Panc1 (cell line): ENCODE data around the gene GRIN2A. TPM values are rescaled to one million over a fixed set of nuclear protein-coding genes. Genes with fewer than 3 reads are reported as not detected.

Experiments
- ATAC-seq: fragments of 200-7000 bp; cut with Tn5 transposase; 2 replicates; pipeline ENCODE4 v1.9.1; 2020; ENCODE audit warnings: mild to moderate bottlenecking, moderate library complexity
- BruUV-seq: library from RNA; stranded (reverse); fragments of 400-500 nt; replicated peaks from 2 replicates; lab custom pipeline; 2021; lab: Mats Ljungman, UMichigan
- CTCF ChIA-PET: fragments of 300-600 bp; sonication (Branson Sonifier 250); formaldehyde crosslinking; loops from one replicate; lab custom pipeline; 2022; ENCODE audit warnings: antibody characterized with exemption; lab: Charles Lee
- POLR2A ChIA-PET: fragments of 300-600 bp; sonication (Branson Sonifier 250); formaldehyde crosslinking; loops from one replicate; lab custom pipeline; 2022; ENCODE audit warnings: antibody characterized with exemption; lab: Charles Lee
- DNase-seq: peaks from one replicate; pipeline ENCODE4 v3.0.0-alpha.2; 2010; ENCODE audit warnings: low read depth, low spot score
- H3K27ac ChIP-seq: 2 replicates; pipeline ENCODE4 v1.5.1; 2011; ENCODE audit warnings: mild to moderate bottlenecking, low read length, inconsistent platforms
- H3K27me3 ChIP-seq: fragments of 200-500 bp; sonication (Bioruptor generic); 2 replicates; pipeline ENCODE4 v1.6.0; 2014; ENCODE audit warnings: low read length, inconsistent platforms; ENCODE audit not compliant: control insufficient read depth, insufficient read depth
- H3K36me3 ChIP-seq: fragments of 200-500 bp; sonication (Bioruptor generic); 2 replicates; pipeline ENCODE4 v1.5.1; 2014; ENCODE audit warnings: inconsistent platforms, mild to moderate bottlenecking, low read length, moderate library complexity; ENCODE audit not compliant: control insufficient read depth, insufficient read depth
- H3K4me1 ChIP-seq: 2 replicates; pipeline ENCODE4 v1.5.1; 2011; ENCODE audit warnings: inconsistent platforms, mild to moderate bottlenecking, low read length, moderate library complexity; ENCODE audit not compliant: control insufficient read depth, insufficient read depth
- H3K4me3 ChIP-seq, 2 experiments: 2 replicates each; pipeline ENCODE4 v1.5.1; 2011 to 2012; ENCODE audit warnings: low read depth in 2 of 2, low read length in 2 of 2, mild to moderate bottlenecking in 2 of 2, inconsistent platforms in 1 of 2, moderate library complexity in 1 of 2
- H3K9me3 ChIP-seq: fragments of 200-500 bp; sonication (Bioruptor generic); 2 replicates; pipeline ENCODE4 v1.5.1; 2014; ENCODE audit warnings: low read depth, mild to moderate bottlenecking, inconsistent platforms, low read length, moderate library complexity; ENCODE audit not compliant: control insufficient read depth, insufficient read depth
- POLR2AphosphoS5 ChIP-seq: IDR thresholded peaks from 2 replicates; pipeline ENCODE4 v1.6.1; 2012; ENCODE audit warnings: mild to moderate bottlenecking, low read depth, low read length, moderate library complexity
- SIN3A ChIP-seq: IDR thresholded peaks from 2 replicates; pipeline ENCODE4 v1.6.1; 2012; ENCODE audit warnings: low read depth, mild to moderate bottlenecking, low read length, moderate library complexity, borderline replicate concordance; ENCODE audit not compliant: insufficient read depth
- TCF7L2 ChIP-seq: IDR thresholded peaks from 2 replicates; pipeline ENCODE4 v1.6.1; 2011; ENCODE audit warnings: mild to moderate bottlenecking, low read depth, low read length, inconsistent platforms
- in situ Hi-C: cut with HindIII; loops from 2 replicates; pipeline ENCODE4 v1.10.0; 2016; ENCODE audit warnings: low sequenced_read_pairs, low pct_unique_long_range_greater_than_20kb
- intact Hi-C: fragments of 100-400 bp; cut with micrococcal nuclease; formaldehyde crosslinking; loops from one replicate; pipeline ENCODE4 v1.10.0; 2022; ENCODE audit not compliant: unreplicated experiment
- total RNA-seq: library from RNA; stranded (reverse); gene quantifications from one replicate; pipeline ENCODE4 v1.2.1, GENCODE V29; 2021; ENCODE audit not compliant: unreplicated experiment
- TF ChIP-seq, protein P1 (sequence below): fragments of 450-650 bp; IDR thresholded peaks from 2 replicates; pipeline ENCODE4 v1.5.1; 2017; ENCODE audit warnings: mild to moderate bottlenecking
- TF ChIP-seq, protein P2 (sequence below), 2 experiments: IDR thresholded peaks; 2 replicates each; pipeline ENCODE4 v1.6.1; 2011 to 2012; ENCODE audit warnings: low read depth in 2 of 2, control low read depth in 1 of 2, low read length in 1 of 2, mild to moderate bottlenecking in 1 of 2, moderate library complexity in 1 of 2; ENCODE audit not compliant: insufficient read depth in 1 of 2

Gene GRIN2A
- total RNA-seq, 1 experiment from 2014 or later, result 12.3 TPM

DNA sequence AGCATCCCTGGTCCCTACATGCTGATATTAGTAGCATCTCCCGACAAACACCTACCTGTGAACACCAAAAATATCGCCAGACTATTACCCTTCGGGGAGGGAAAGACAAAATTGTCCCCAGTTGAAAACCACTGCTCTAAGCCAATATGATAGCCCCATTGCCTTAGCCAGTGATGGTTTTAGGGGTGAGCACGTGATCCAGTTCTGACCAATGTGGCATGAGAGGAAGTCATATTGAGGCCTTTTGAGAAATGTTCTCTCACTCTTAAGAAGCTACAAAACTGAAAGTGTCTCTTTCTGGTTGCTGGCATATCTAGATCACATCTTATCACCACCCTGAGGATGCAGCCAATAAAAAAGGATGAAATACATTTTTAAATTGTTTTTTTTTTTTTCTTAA is 136.3 kb downstream of the GRIN2A start:
- Histone ChIP-seq H3K27ac (no peak overlapping the region), H3K4me3 (no peak overlapping the region), H3K4me1 (no peaks in the 10 kb centered on the region; the same call in 1 of the 2 replicates), H3K27me3 (no peaks in the 10 kb centered on the region), H3K9me3 (no peaks in the 10 kb centered on the region), H3K36me3 (no peaks in the 10 kb centered on the region)
- BruUV-seq, result no TSS peak
- TF ChIP-seq TCF7L2 (no peak), SIN3A (no peak), POLR2AphosphoS5 (no peak)
- TF ChIP-seq, protein P1, sequence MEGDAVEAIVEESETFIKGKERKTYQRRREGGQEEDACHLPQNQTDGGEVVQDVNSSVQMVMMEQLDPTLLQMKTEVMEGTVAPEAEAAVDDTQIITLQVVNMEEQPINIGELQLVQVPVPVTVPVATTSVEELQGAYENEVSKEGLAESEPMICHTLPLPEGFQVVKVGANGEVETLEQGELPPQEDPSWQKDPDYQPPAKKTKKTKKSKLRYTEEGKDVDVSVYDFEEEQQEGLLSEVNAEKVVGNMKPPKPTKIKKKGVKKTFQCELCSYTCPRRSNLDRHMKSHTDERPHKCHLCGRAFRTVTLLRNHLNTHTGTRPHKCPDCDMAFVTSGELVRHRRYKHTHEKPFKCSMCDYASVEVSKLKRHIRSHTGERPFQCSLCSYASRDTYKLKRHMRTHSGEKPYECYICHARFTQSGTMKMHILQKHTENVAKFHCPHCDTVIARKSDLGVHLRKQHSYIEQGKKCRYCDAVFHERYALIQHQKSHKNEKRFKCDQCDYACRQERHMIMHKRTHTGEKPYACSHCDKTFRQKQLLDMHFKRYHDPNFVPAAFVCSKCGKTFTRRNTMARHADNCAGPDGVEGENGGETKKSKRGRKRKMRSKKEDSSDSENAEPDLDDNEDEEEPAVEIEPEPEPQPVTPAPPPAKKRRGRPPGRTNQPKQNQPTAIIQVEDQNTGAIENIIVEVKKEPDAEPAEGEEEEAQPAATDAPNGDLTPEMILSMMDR, result no peak
- TF ChIP-seq, protein P2, sequence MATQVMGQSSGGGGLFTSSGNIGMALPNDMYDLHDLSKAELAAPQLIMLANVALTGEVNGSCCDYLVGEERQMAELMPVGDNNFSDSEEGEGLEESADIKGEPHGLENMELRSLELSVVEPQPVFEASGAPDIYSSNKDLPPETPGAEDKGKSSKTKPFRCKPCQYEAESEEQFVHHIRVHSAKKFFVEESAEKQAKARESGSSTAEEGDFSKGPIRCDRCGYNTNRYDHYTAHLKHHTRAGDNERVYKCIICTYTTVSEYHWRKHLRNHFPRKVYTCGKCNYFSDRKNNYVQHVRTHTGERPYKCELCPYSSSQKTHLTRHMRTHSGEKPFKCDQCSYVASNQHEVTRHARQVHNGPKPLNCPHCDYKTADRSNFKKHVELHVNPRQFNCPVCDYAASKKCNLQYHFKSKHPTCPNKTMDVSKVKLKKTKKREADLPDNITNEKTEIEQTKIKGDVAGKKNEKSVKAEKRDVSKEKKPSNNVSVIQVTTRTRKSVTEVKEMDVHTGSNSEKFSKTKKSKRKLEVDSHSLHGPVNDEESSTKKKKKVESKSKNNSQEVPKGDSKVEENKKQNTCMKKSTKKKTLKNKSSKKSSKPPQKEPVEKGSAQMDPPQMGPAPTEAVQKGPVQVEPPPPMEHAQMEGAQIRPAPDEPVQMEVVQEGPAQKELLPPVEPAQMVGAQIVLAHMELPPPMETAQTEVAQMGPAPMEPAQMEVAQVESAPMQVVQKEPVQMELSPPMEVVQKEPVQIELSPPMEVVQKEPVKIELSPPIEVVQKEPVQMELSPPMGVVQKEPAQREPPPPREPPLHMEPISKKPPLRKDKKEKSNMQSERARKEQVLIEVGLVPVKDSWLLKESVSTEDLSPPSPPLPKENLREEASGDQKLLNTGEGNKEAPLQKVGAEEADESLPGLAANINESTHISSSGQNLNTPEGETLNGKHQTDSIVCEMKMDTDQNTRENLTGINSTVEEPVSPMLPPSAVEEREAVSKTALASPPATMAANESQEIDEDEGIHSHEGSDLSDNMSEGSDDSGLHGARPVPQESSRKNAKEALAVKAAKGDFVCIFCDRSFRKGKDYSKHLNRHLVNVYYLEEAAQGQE (IDR thresholded peaks at IDR 0.05; ENCODE audit: insufficient read depth in 1 of 2, low read depth in 2 of 2, low read length in 1 of 2), result no peak
- ATAC-seq (no peak), DNase-seq (no peak)
- in situ Hi-C loops, result no loop called here
- CTCF ChIA-PET, result interaction anchor here (0.7 kb wide), 2 partner anchors 70 to 74 kb away, joined by 3 to 6 read pairs; no protein-coding TSS in a partner anchor
- intact Hi-C loops, result no loop called here
- POLR2A ChIA-PET, result no interaction called here

DNA sequence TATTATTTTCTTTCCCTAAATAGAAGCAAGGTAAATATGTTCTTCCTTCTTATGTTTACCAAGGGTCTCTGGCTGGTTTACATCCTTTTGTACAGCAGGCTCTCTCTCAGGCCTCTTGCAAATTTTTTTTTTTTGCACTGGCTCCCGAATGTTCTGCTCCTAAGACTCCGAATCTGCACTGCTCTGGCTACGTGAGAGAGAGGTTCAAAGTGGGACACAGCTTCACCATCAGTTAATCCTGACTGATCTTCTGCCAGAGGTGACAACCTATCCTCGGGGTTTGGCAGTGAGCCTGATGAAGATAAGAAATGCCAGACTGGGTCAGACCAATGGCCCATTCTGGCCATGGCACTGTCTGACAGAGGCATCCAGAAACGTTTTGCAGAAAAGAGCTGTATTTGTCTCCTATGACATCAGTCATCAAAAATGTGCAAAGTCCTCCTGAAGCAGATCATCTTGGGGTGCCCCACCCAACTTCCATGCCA is 136.9 kb downstream of the GRIN2A start:
- no peaks in the 10 kb centered on the region for H3K36me3 ChIP-seq
- no TSS peak for BruUV-seq
- H3K4me3 ChIP-seq, result no peak overlapping the region
- DNase-seq (no peak), ATAC-seq (no peak)
- in situ Hi-C loops, result no loop called here
- H3K4me1 ChIP-seq, result no peaks in the 10 kb centered on the region; the same call in 1 of the 2 replicates
- no peak overlapping the region for H3K27ac ChIP-seq
- H3K27me3 ChIP-seq, result no peaks in the 10 kb centered on the region
- intact Hi-C loops, result no loop called here
- CTCF ChIA-PET, result interaction anchor here (0.7 kb wide), 2 partner anchors 71 to 75 kb away, joined by 3 to 6 read pairs; no protein-coding TSS in a partner anchor
- TF ChIP-seq SIN3A (no peak), TCF7L2 (no peak), POLR2AphosphoS5 (no peak)
- TF ChIP-seq, protein P1, result no peak
- TF ChIP-seq, protein P2 (IDR thresholded peaks at IDR 0.05; ENCODE audit: insufficient read depth in 1 of 2, low read depth in 2 of 2, low read length in 1 of 2), result no peak
- POLR2A ChIA-PET, result no interaction called here
- no peaks in the 10 kb centered on the region for H3K9me3 ChIP-seq
